Ovary (tissue), 9 donors: ENCODE measurements around the gene MTIF2. TPM values are rescaled to one million over a fixed set of nuclear protein-coding genes. Genes with fewer than 3 reads are reported as not detected.

Experiments
- DNase-seq, 5 donors: peaks; one replicate each; pipeline ENCODE4 v3.0.0-alpha.2; 2019 to 2020
- H3K27ac ChIP-seq, 2 donors: fragments of 200-600 bp; one replicate each; pipeline versions ENCODE4 v1.5.1 to v1.8.0; 2019 to 2022
- H3K27me3 ChIP-seq: fragments of 200-600 bp; one replicate; pipeline ENCODE4 v1.8.0; 2022
- H3K36me3 ChIP-seq: fragments of 200-600 bp; sonication (generic); one replicate; pipeline ENCODE4 v1.5.1; 2019
- H3K4me1 ChIP-seq: one replicate; pipeline ENCODE4 v1.8.1; 2013; ENCODE audit warnings: mild to moderate bottlenecking, moderate library complexity; ENCODE audit not compliant: insufficient read depth
- H3K4me3 ChIP-seq: fragments of 200-600 bp; sonication (generic); one replicate; pipeline ENCODE4 v1.5.1; 2017
- H3K9me3 ChIP-seq, 2 donors: fragments of 200-600 bp in 1 of 2; sonication (generic) in 1 of 2; one replicate each; pipeline versions ENCODE4 v1.5.1 to v1.8.1; 2013 to 2019; ENCODE audit warnings: mild to moderate bottlenecking in 1 of 2, moderate library complexity in 1 of 2
- CTCF ChIP-seq, 3 donors: fragments of 450-650 bp in 2 of 3; fragments of 200-600 bp in 1 of 3; IDR thresholded peaks; one replicate each; pipeline versions ENCODE4 v1.5.1 to v1.8.0; 2016 to 2022; ENCODE audit warnings: antibody characterized with exemption in 3 of 3, mild to moderate bottlenecking in 1 of 3
- EP300 ChIP-seq: sonication (generic); formaldehyde crosslinking; IDR thresholded peaks from one replicate; pipeline ENCODE4 v1.6.1; 2017; ENCODE audit warnings: antibody characterized with exemption
- POLR2A ChIP-seq: fragments of 450-650 bp; IDR thresholded peaks from one replicate; pipeline ENCODE4 v1.6.1; 2017; ENCODE audit warnings: antibody characterized with exemption, mild to moderate bottlenecking, moderate library complexity
- WGBS, 3 donors: extraction: QIAGEN DNeasy Blood & Tissue Kit in 1 of 3; methylation state at CpG; one replicate each; pipeline versions ENCODE4 v1.1.5 to v1.1.7; 2013 to 2017; 5-methylcytosine and 5-hydroxymethylcytosine counted together
- intact Hi-C, 4 donors: fragments of 100-400 bp; cut with DNase I; formaldehyde crosslinking; loops; one replicate each; pipeline versions ENCODE4 v1.11.0 to v1.15.1; 2022 to 2023
- polyA plus RNA-seq, 2 donors: library from polyadenylated mRNA; stranded (reverse); fragments of 200-250 nt in 1 of 2; fragments of 350-450 nt in 1 of 2; fragmentation: Illumina TruSeq in 1 of 2; extraction: RNeasy Lipid Tissue Mini Kit (QIAGEN cat#74804) in 1 of 2; gene quantifications; one replicate each; pipeline ENCODE4 v1.2.3, GENCODE V29; 2013 to 2014
- total RNA-seq, 7 donors: library from RNA; depleted of rRNA in 2 of 7; stranded (reverse); fragments of >200 nt in 2 of 7; fragmentation: NEBNext Ultra II Directional in 3 of 7; extraction: Animal tissue kit (Norgen Biotek cat#: 25700) in 3 of 7; gene quantifications; one replicate each; pipeline versions ENCODE4 v1.1.0 to v1.2.4, GENCODE V29; 2016 to 2023
- donor health status: DM: no; HTN: no; CAD: no; lungs with moderate emphysema.
- donor health status: DM: no; HTN: no; CAD: no.
- donor health status: Bipolar disorder and iron deficiency.
- donor health status: DM: yes; HTN: yes; CAD: no.
- donor health status: DM: no; HTN: no; CAD: no.
- donor health status: DM: yes; HTN: yes; CAD: no.

Gene MTIF2
- total and polyA plus RNA-seq, 9 donors = 12.6 to 18.6 (median 14.1) TPM

GRCh38 chr2:55223958-55224760, 44.9 kb downstream of the MTIF2 start:
- H3K9me3 ChIP-seq = no peaks in the 10 kb centered on the region
- TF ChIP-seq POLR2A (no peak), CTCF (IDR thresholded peaks at IDR 0.05) (no peak), EP300 (no peak)
- DNase-seq = peak in 4 of 5 donors; percentile 24 to 54 (median 34)
- peak overlapping the region in 1 of 2 donors; percentile 94 for H3K27ac ChIP-seq
- WGBS, 3 donors = 91% methylated on average over 25 of the region's 25 CpGs
- H3K27me3 ChIP-seq = no peaks in the 10 kb centered on the region
- no peaks in the 10 kb centered on the region for H3K36me3 ChIP-seq
- peaks cover 11% of the 10 kb centered on the region for H3K4me1 ChIP-seq
- H3K4me3 ChIP-seq = peak overlapping the region; percentile 63
- intact Hi-C loops = no loop called here

- intact Hi-C loops = no loop called here
- Histone ChIP-seq H3K9me3 (no peaks in the 10 kb centered on the region), H3K36me3 (no peaks in the 10 kb centered on the region), H3K27ac (no peak overlapping the region), H3K27me3 (no peaks in the 10 kb centered on the region), H3K4me1 (no peaks in the 10 kb centered on the region), H3K4me3 (no peak overlapping the region)
- TF ChIP-seq EP300 = no peak
- TF ChIP-seq POLR2A = no peak
- TF ChIP-seq CTCF (IDR thresholded peaks at IDR 0.05) = no peak
- no peak for DNase-seq
These were observed 55.2 kb downstream of the MTIF2 start for GRCh38 chr2:55213822-55214221.

- Histone ChIP-seq H3K4me1 (no peaks in the 10 kb centered on the region), H3K27ac (no peak overlapping the region), H3K9me3 (no peaks in the 10 kb centered on the region), H3K36me3 (no peaks in the 10 kb centered on the region), H3K27me3 (no peaks in the 10 kb centered on the region), H3K4me3 (no peak overlapping the region)
- TF ChIP-seq POLR2A (no peak), CTCF (IDR thresholded peaks at IDR 0.05) (no peak), EP300 (no peak)
- intact Hi-C loops = no loop called here
- WGBS, 3 donors = 96 to 99% (median 98%) methylated on average over 2 of the region's 2 CpGs
- DNase-seq = no peak
These were observed 64.1 kb downstream of the MTIF2 start for GRCh38 chr2:55204950-55205349.

- intact Hi-C loops = no loop called here
- H3K9me3 ChIP-seq = no peaks in the 10 kb centered on the region
- 95 to 99% (median 98%) methylated on average over 3 of the region's 3 CpGs for WGBS, 3 donors
- DNase-seq = no peak
- no peaks in the 10 kb centered on the region for H3K36me3 ChIP-seq
- no peak overlapping the region for H3K4me3 ChIP-seq
- H3K27me3 ChIP-seq = no peaks in the 10 kb centered on the region
- no peaks in the 10 kb centered on the region for H3K4me1 ChIP-seq
- no peak overlapping the region for H3K27ac ChIP-seq
- no peak for TF ChIP-seq EP300
- no peak for TF ChIP-seq POLR2A
- TF ChIP-seq CTCF (IDR thresholded peaks at IDR 0.05) = no peak
These were observed 64.5 kb downstream of the MTIF2 start for GRCh38 chr2:55204536-55204935.
